Osteocyte (in vitro differentiated cells): ENCODE measurements around the gene CASQ1. TPM values are rescaled to one million over a fixed set of nuclear protein-coding genes. Genes with fewer than 3 reads are reported as not detected.

ENCODE experiments used
- DNase-seq: peaks from one replicate; pipeline ENCODE4 v3.0.0; 2021; ENCODE audit warnings: mixed read lengths; ENCODE audit not compliant: unreplicated experiment; ENCODE audit errors: extremely low spot score
- H3K27ac Mint-ChIP-seq: one replicate; pipeline ENCODE4 v1.8.0; 2021; ENCODE audit warnings: mild to moderate bottlenecking, mixed read lengths; ENCODE audit not compliant: unreplicated experiment
- H3K27me3 Mint-ChIP-seq: one replicate; pipeline ENCODE4 v1.8.0; 2021; ENCODE audit warnings: mixed read lengths; ENCODE audit not compliant: unreplicated experiment
- H3K36me3 Mint-ChIP-seq: one replicate; pipeline ENCODE4 v1.8.0; 2021; ENCODE audit warnings: mixed read lengths; ENCODE audit not compliant: unreplicated experiment
- H3K4me1 Mint-ChIP-seq: one replicate; pipeline ENCODE4 v1.8.0; 2021; ENCODE audit warnings: mixed read lengths; ENCODE audit not compliant: unreplicated experiment
- H3K4me3 Mint-ChIP-seq: one replicate; pipeline ENCODE4 v1.8.0; 2021; ENCODE audit warnings: mild to moderate bottlenecking, moderate library complexity, mixed read lengths; ENCODE audit not compliant: unreplicated experiment
- H3K9me3 Mint-ChIP-seq: one replicate; pipeline ENCODE4 v1.8.0; 2021; ENCODE audit warnings: mixed read lengths; ENCODE audit not compliant: unreplicated experiment
- total RNA-seq: library from RNA; stranded (reverse); gene quantifications from 2 replicates; pipeline ENCODE4 v1.2.1, GENCODE V29; 2021
- TF ChIP-seq, protein P1 (sequence below): fragments of 200-600 bp; sonication (generic); IDR thresholded peaks from 2 replicates; pipeline ENCODE4 v1.5.0; 2021; ENCODE audit warnings: antibody characterized with exemption, mild to moderate bottlenecking, moderate library complexity

CASQ1 gene
- total RNA-seq, 1 donor from 2014 or later, result not detected

DNA sequence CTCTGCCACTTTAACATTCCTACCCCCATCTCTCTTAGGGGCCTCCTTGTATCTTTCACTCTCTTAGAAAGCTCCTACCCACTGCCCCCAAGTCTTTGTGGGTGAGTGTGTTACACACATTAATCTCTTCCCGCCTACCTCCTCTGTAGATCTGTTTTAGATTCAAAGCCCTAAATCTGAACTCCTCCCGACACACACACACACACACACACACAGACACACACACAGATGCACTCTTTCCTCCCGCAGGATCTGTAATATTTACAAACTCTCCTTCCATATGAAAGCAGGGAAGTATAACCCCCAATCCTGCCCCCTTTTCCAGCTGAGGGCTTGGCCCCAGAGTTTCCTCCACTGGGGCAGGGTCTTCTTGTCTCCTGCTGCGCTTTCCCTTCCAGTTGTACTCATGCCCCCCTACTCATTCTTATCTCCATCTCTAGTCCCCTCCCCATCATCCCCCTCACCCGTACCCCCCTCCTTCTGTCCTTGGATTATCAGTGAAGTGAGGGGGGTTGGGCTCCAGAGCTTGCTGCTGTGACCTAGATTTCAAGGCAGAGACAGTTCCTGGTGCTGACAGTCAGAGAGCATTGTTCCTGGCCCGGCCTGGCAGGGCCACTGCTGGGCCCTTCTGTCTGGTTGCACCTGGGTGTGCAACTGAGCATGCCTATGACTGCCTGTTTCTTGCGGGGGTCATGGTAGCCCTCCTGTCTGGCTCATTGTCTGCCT, 19.1 kb downstream of the CASQ1 start:
- no peaks in the 10 kb centered on the region for H3K27me3 Mint-ChIP-seq
- peak overlapping the region; percentile 53 for H3K27ac Mint-ChIP-seq
- no peaks in the 10 kb centered on the region for H3K9me3 Mint-ChIP-seq
- H3K4me1 Mint-ChIP-seq, result peaks cover 42% of the 10 kb centered on the region
- no peak overlapping the region for H3K4me3 Mint-ChIP-seq
- TF ChIP-seq, protein P1, sequence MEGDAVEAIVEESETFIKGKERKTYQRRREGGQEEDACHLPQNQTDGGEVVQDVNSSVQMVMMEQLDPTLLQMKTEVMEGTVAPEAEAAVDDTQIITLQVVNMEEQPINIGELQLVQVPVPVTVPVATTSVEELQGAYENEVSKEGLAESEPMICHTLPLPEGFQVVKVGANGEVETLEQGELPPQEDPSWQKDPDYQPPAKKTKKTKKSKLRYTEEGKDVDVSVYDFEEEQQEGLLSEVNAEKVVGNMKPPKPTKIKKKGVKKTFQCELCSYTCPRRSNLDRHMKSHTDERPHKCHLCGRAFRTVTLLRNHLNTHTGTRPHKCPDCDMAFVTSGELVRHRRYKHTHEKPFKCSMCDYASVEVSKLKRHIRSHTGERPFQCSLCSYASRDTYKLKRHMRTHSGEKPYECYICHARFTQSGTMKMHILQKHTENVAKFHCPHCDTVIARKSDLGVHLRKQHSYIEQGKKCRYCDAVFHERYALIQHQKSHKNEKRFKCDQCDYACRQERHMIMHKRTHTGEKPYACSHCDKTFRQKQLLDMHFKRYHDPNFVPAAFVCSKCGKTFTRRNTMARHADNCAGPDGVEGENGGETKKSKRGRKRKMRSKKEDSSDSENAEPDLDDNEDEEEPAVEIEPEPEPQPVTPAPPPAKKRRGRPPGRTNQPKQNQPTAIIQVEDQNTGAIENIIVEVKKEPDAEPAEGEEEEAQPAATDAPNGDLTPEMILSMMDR, result no peak
- no peak for DNase-seq
- H3K36me3 Mint-ChIP-seq, result peaks cover 38% of the 10 kb centered on the region

DNA sequence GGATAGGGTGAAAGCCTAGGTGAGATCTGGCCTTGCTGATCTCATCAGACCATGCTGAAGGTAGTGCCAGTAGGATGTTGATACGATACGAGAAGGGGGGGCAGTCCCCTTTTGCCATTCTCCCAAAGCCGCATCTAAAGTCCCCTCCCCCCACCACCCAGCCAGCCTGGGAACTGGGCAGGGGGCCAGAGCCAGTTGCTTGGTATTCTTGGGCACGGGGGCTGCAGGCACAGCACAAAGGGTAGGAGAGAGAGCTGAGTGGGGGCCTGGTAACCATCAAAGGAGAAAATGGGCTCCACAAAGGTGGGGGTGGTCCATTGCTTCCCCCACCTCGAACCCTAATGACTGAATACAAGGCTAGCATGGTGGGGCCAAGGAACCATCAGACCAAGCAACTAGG, 20.2 kb downstream of the CASQ1 start:
- Mint-ChIP-seq H3K4me3 (no peak overlapping the region), H3K27me3 (no peaks in the 10 kb centered on the region), H3K27ac (peak overlapping the region; percentile 47), H3K4me1 (peaks cover 38% of the 10 kb centered on the region), H3K9me3 (no peaks in the 10 kb centered on the region), H3K36me3 (peaks cover 47% of the 10 kb centered on the region)
- TF ChIP-seq, protein P1, result no peak
- no peak for DNase-seq

DNA sequence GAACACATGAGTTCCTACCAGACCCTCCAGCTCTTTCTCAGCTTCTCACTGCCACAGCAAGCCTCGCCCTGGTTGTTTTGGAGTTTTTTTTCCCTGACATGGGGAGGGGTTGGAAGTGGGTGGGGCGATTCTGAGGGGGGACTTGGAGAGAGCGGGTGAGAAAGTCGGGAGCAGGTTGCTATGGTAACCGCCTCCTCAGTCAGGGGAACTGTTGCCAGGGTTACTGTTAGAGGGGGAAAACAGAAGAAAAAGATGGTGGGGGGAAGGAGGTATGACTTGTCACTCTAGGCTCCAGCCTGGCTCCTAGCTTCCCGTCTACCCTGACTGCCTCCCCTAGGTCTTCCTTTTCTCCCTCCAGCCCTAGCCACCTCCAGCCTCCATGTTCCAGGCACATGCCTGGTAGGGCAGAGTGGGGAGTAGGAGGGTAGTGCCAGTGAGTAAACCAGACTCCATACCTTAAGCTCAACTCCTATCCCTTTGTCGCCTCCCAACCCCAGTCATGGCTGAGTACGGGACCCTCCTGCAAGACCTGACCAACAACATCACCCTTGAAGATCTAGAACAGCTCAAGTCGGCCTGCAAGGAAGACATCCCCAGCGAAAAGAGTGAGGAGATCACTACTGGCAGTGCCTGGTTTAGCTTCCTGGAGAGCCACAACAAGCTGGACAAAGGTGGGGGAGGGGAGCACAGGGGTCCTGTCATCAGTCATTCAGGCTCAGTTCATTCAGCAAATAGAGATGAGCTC, 20.8 kb downstream of the CASQ1 start:
- H3K4me1 Mint-ChIP-seq, result peaks cover 36% of the 10 kb centered on the region

DNA sequence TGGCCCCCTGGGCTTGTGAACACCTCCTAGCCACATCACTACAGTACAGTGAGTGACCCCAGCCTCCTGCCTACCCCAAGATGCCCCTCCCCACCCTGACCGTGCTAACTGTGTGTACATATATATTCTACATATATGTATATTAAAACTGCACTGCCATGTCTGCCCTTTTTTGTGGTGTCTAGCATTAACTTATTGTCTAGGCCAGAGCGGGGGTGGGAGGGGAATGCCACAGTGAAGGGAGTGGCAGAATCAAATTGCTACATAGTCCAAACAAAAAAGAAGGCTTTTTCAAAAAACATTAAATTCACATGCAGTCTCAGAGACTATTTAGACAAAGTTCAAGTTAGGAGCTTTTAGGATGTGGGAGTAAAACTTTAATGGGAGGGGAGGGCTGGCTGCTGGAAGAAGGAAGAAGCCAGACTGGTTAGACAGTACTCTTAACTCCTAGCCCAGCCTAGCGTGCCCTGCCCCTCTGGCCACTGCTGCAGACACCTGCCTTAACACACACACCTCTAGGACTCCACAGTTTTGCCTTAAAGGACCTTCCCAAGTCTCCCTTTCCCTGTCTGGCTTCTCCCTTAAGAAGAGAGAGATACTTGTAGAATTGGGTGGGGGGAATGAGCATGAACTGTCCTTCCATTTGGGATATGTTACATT, 24.2 kb downstream of the CASQ1 start:
- Mint-ChIP-seq H3K4me3 (no peak overlapping the region), H3K27ac (no peak overlapping the region), H3K4me1 (peaks cover 26% of the 10 kb centered on the region), H3K27me3 (no peaks in the 10 kb centered on the region), H3K9me3 (no peaks in the 10 kb centered on the region), H3K36me3 (peaks cover 56% of the 10 kb centered on the region)
- TF ChIP-seq, protein P1, result no peak
- peak; percentile 42 for DNase-seq

More for the DNA sequence above, 20.8 kb downstream of the CASQ1 start:
- Mint-ChIP-seq H3K27me3 (no peaks in the 10 kb centered on the region), H3K9me3 (no peaks in the 10 kb centered on the region), H3K36me3 (peaks cover 51% of the 10 kb centered on the region), H3K27ac (peak overlapping the region; percentile 44), H3K4me3 (no peak overlapping the region)
- DNase-seq, result no peak
- TF ChIP-seq, protein P1, result no peak

DNA sequence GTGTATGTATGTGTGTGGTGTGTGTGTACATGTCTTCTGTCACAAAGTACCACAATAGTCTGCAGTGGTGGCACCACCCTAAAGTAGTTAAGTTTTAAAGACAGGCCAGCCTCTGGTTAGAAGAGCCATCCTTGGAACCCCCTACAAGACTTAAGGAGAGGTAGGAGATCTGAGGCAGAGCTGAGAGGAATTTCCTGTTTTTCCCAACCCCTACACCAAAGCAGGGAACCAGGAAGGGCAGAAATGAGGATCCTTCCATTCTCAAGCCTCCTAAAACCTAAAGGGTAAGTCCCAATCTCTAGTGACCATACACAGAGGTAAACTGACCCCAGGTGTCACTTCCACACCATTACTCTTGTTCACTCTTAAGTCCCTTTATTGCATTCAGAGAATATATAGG, 25.9 kb downstream of the CASQ1 start:
- TF ChIP-seq, protein P1, result no peak
- DNase-seq, result peak; percentile 13
- no peaks in the 10 kb centered on the region for H3K27me3 Mint-ChIP-seq
- no peaks in the 10 kb centered on the region for H3K9me3 Mint-ChIP-seq
- H3K36me3 Mint-ChIP-seq, result peaks cover 46% of the 10 kb centered on the region
- peaks cover 33% of the 10 kb centered on the region for H3K4me1 Mint-ChIP-seq
- H3K27ac Mint-ChIP-seq, result peak overlapping the region; percentile 9
- H3K4me3 Mint-ChIP-seq, result no peak overlapping the region
